DND-41 (cell line): ENCODE results near the gene LRRC55.

Experiments used
- EZH2 ChIP-seq: IDR thresholded peaks from 3 replicates; pipeline ENCODE4 v1.6.1; 2012; ENCODE audit warnings: borderline replicate concordance, low read depth, mild to moderate bottlenecking, moderate library complexity, low read length, inconsistent platforms; ENCODE audit not compliant: severe bottlenecking
- TF ChIP-seq, protein P1 (sequence below): IDR thresholded peaks from 2 replicates; pipeline ENCODE4 v1.5.1; 2012; ENCODE audit warnings: borderline replicate concordance, low read length, moderate library complexity, mild to moderate bottlenecking; ENCODE audit not compliant: poor library complexity, severe bottlenecking; ENCODE audit errors: extremely low read depth

DNA sequence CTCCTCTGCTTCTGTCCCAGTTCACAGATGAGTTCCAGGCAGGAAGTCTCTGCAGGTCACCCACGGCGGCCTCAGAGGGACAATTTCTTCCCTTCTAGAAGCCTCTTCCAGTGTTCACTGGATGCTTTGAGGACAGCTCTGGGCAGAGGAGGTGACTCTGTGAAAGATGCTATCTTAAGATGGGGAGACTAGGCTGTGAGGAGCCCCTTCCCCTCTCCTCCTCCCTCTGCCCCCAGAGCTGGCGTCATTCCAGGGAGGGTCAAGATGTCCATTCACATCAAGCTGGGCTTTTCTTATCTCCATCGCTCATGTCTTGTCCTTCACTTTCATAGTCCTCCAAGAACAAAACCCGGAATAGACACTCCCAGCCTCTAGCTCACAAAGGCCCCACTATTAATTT lies 51.9 kb downstream of the LRRC55 start:
- TF ChIP-seq, protein P1, sequence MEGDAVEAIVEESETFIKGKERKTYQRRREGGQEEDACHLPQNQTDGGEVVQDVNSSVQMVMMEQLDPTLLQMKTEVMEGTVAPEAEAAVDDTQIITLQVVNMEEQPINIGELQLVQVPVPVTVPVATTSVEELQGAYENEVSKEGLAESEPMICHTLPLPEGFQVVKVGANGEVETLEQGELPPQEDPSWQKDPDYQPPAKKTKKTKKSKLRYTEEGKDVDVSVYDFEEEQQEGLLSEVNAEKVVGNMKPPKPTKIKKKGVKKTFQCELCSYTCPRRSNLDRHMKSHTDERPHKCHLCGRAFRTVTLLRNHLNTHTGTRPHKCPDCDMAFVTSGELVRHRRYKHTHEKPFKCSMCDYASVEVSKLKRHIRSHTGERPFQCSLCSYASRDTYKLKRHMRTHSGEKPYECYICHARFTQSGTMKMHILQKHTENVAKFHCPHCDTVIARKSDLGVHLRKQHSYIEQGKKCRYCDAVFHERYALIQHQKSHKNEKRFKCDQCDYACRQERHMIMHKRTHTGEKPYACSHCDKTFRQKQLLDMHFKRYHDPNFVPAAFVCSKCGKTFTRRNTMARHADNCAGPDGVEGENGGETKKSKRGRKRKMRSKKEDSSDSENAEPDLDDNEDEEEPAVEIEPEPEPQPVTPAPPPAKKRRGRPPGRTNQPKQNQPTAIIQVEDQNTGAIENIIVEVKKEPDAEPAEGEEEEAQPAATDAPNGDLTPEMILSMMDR = no peak
- no peak for TF ChIP-seq EZH2
